GM12878 (cell line): Measurements from ENCODE around the gene FOSB. TPM values are rescaled to one million over a fixed set of nuclear protein-coding genes. Genes with fewer than 3 reads are reported as not detected.

Experiments used
- ATAC-seq: fragments of 200-7000 bp; cut with Tn5 transposase; 3 replicates; pipeline ENCODE4 v1.9.1; 2020; ENCODE audit warnings: mild to moderate bottlenecking, moderate library complexity
- BruUV-seq: library from RNA; stranded (reverse); fragments of 400-500 nt; replicated peaks from 2 replicates; lab custom pipeline; 2021; lab: Mats Ljungman, UMichigan
- CTCF ChIA-PET: fragments of 300-600 bp; sonication (Branson Sonifier 250); formaldehyde crosslinking; extraction: SDS; loops from one replicate; lab custom pipeline; 2021; ENCODE audit warnings: inconsistent platforms; lab: Yijun Ruan, JAX
- POLR2A ChIA-PET: fragments of 350-600 bp; formaldehyde crosslinking; extraction: SDS; loops from one replicate; lab custom pipeline; 2021; ENCODE audit warnings: inconsistent platforms; lab: Charles Lee
- RAD21 ChIA-PET: fragments of 300-600 bp; sonication (Branson Sonifier 250); formaldehyde crosslinking; loops from one replicate; lab custom pipeline; 2023; ENCODE audit warnings: antibody characterized with exemption; ENCODE audit not compliant: unreplicated experiment; lab: Charles Lee
- SMC1A ChIA-PET: fragments of 300-600 bp; sonication (Branson Sonifier 250); formaldehyde crosslinking; loops from one replicate; lab custom pipeline; 2023; ENCODE audit not compliant: unreplicated experiment, uncharacterized antibody; lab: Charles Lee
- DNase-seq: peaks from one replicate; pipeline ENCODE4 v3.0.0-alpha.2; 2011; ENCODE audit warnings: low read depth, low spot score
- FAIRE-seq: peaks from 3 replicates; lab custom pipeline; 2011; peaks lifted over from hg19 to GRCh38; lab: Jason Lieb, UNC
- H2AFZ ChIP-seq: 2 replicates; pipeline ENCODE4 v1.6.0; 2011; ENCODE audit warnings: low read depth, low read length, control low read depth; ENCODE audit not compliant: control insufficient read depth
- H3K27ac ChIP-seq: 2 replicates; pipeline ENCODE4 v1.5.1; 2011; ENCODE audit warnings: control low read depth; ENCODE audit not compliant: control insufficient read depth, insufficient read depth
- H3K27me3 ChIP-seq, 2 experiments: replicated peaks in 1 of 2; 2 replicates each; pipeline versions ENCODE4 v1.6.0 to v1.6.1; 2011; ENCODE audit warnings: low read length in 1 of 2; ENCODE audit not compliant: control insufficient read depth in 2 of 2, insufficient read depth in 2 of 2
- H3K36me3 ChIP-seq, 2 experiments: 2 replicates each; pipeline ENCODE4 v1.5.1; 2011; ENCODE audit warnings: low read length in 1 of 2; ENCODE audit not compliant: control insufficient read depth in 2 of 2, insufficient read depth in 2 of 2
- H3K4me1 ChIP-seq: 2 replicates; pipeline ENCODE4 v1.6.1; 2011; ENCODE audit warnings: mild to moderate bottlenecking, low read length, moderate library complexity, mixed read lengths; ENCODE audit not compliant: control insufficient read depth, insufficient read depth
- H3K4me2 ChIP-seq: 2 replicates; pipeline ENCODE4 v1.6.0; 2011; ENCODE audit warnings: control low read depth; ENCODE audit not compliant: control insufficient read depth, insufficient read depth
- H3K4me3 ChIP-seq: fragments of 200-600 bp; sonication (generic); 2 replicates; pipeline ENCODE4 v1.5.1; 2016
- H3K79me2 ChIP-seq: 2 replicates; pipeline ENCODE4 v1.6.0; 2011; ENCODE audit warnings: low read length; ENCODE audit not compliant: control insufficient read depth, insufficient read depth
- H3K9ac ChIP-seq: 2 replicates; pipeline ENCODE4 v1.8.0; 2011; ENCODE audit warnings: low read length, control low read depth, mixed read lengths; ENCODE audit not compliant: control insufficient read depth, insufficient read depth
- H3K9me3 ChIP-seq: replicated peaks from 3 replicates; pipeline ENCODE4 v1.5.1; 2011; ENCODE audit warnings: mild to moderate bottlenecking, low read length; ENCODE audit not compliant: control insufficient read depth, insufficient read depth
- H4K20me1 ChIP-seq: 2 replicates; pipeline ENCODE4 v1.6.0; 2011; ENCODE audit not compliant: control insufficient read depth, insufficient read depth
- FOXM1 ChIP-seq: IDR thresholded peaks from 2 replicates; pipeline ENCODE4 v1.6.1; 2012; ENCODE audit warnings: low read depth, mild to moderate bottlenecking, inconsistent platforms, low read length, moderate library complexity
- HDAC2 ChIP-seq: fragments of 200-600 bp; sonication (generic); IDR thresholded peaks from 2 replicates; pipeline ENCODE4 v1.6.1; 2017
- NRF1 ChIP-seq: conservative IDR thresholded peaks from 2 replicates; pipeline ENCODE4 v1.6.1; 2011; ENCODE audit warnings: mild to moderate bottlenecking, low read depth, low read length, improper control_type of control experiment
- PAX5 ChIP-seq: IDR thresholded peaks from 2 replicates; pipeline ENCODE4 v1.6.1; 2011; ENCODE audit warnings: low read depth, low read length, borderline replicate concordance
- POU2F2 ChIP-seq: IDR thresholded peaks from 3 replicates; pipeline ENCODE4 v1.6.1; 2011; ENCODE audit warnings: low read depth, mild to moderate bottlenecking, low read length, borderline replicate concordance
- RAD51 ChIP-seq: fragments of 450-650 bp; IDR thresholded peaks from 2 replicates; pipeline ENCODE4 v1.6.1; 2016; ENCODE audit warnings: moderate library complexity, mild to moderate bottlenecking, inconsistent platforms
- SIN3A ChIP-seq: IDR thresholded peaks from 2 replicates; pipeline ENCODE4 v1.6.1; 2012; ENCODE audit warnings: low read depth, low read length, improper control_type of control experiment
- YY1 ChIP-seq: IDR thresholded peaks from 2 replicates; pipeline ENCODE4 v1.6.1; 2011; ENCODE audit warnings: low read depth, mild to moderate bottlenecking, low read length
- WGBS: methylation state at CpG from one replicate; pipeline ENCODE4 v1.1.6; 2016; ENCODE audit warnings: low lambda C conversion rate; ENCODE audit not compliant: insufficient replicate concordance, insufficient coverage; ENCODE audit errors: missing lambda C conversion rate; 5-methylcytosine and 5-hydroxymethylcytosine counted together
- in situ Hi-C: fragments of 300-500 bp; cut with MboI; formaldehyde crosslinking; loops from 9 replicates; pipeline ENCODE4 v1.14.3; 2018; ENCODE audit warnings: mixed read lengths
- intact Hi-C: fragments of 100-400 bp; cut with micrococcal nuclease; formaldehyde crosslinking; loops from one replicate; pipeline ENCODE4 v1.14.2; 2022; ENCODE audit not compliant: unreplicated experiment
- polyA plus RNA-seq, 11 experiments: library from polyadenylated mRNA; depleted of rRNA in 4 of 11; unstranded in 6 of 11; stranded (reverse) in 5 of 11; fragments of >200 nt; fragmentation: Nextera tagmentation in 4 of 11; fragmentation: Illumina TruSeq in 1 of 11; extraction: Ambion mirVana in 4 of 11; extraction: Trizol in 1 of 11; gene quantifications; 1 replicate in 1 of 11; 2 replicates in 10 of 11; pipeline versions ENCODE4 v1.2.1 to v1.2.3, GENCODE V29; 2011 to 2016; ENCODE audit warnings: inconsistent platforms in 2 of 11, missing spikeins in 2 of 11, low read depth in 1 of 11
- total RNA-seq, 4 experiments: library from RNA; depleted of rRNA in 3 of 4; stranded (reverse); fragments of >200 nt in 3 of 4; fragmentation: Illumina TruSeq in 1 of 4; extraction: Trizol in 1 of 4; gene quantifications; 2 replicates each; pipeline versions ENCODE4 v1.2.1 to v1.2.3, GENCODE V29; 2013 to 2021
- TF ChIP-seq, protein P1 (sequence below): fragments of 450-650 bp; IDR thresholded peaks from 2 replicates; pipeline ENCODE4 v1.6.1; 2017; ENCODE audit warnings: borderline replicate concordance
- TF ChIP-seq, protein P2 (sequence below): IDR thresholded peaks from 2 replicates; pipeline ENCODE4 v1.6.1; 2011; ENCODE audit warnings: low read depth, mild to moderate bottlenecking, low read length, moderate library complexity, borderline replicate concordance; ENCODE audit errors: extremely low read depth
- TF ChIP-seq, protein P3 (sequence below): fragments of 450-650 bp; IDR thresholded peaks from 2 replicates; pipeline ENCODE4 v1.6.1; 2016; ENCODE audit warnings: mild to moderate bottlenecking, moderate library complexity, borderline replicate concordance
- TF ChIP-seq, protein P4 (sequence below): IDR thresholded peaks from 2 replicates; pipeline ENCODE4 v1.6.1; 2012; ENCODE audit warnings: mild to moderate bottlenecking, low read depth, low read length
- TF ChIP-seq, protein P5 (sequence below): fragments of 450-650 bp; conservative IDR thresholded peaks from 2 replicates; pipeline ENCODE4 v1.6.1; 2017; ENCODE audit warnings: mild to moderate bottlenecking, moderate library complexity

The FOSB gene
- total and polyA plus RNA-seq, 10 of the 15 experiments (the other 5 are each of a cell fraction or from before 2014, with no cell fraction given), result 0.06 to 0.56 (median 0.26) TPM

DNA sequence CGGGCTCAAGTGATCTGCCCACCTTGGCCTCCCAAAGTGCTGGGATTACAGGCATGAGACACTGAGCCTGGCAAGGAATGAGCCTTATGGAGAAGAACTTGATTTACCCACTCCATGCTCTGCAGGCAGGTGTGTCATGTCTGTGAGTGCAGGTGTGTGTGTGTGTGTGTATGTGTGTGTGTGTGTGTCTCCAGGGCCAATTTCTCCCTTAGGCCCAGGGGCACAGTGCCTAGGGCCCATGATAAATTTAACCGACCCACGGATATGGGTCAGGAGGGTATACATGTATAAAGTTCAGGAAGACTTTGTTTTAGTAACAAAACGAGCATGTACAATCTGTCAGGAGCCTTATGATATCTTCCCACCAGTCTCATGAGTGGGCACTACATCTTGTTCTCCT, 4.6 kb upstream of the FOSB start:
- no TSS peak for BruUV-seq
- Histone ChIP-seq H4K20me1 (peaks cover 3% of the 10 kb centered on the region; the same call in 1 of the 2 replicates), H3K4me3 (no peak overlapping the region), H3K27me3 (no peaks in the 10 kb centered on the region), H3K27ac (no peak overlapping the region), H3K79me2 (no peaks in the 10 kb centered on the region), H3K4me1 (peaks cover 3% of the 10 kb centered on the region), H3K4me2 (no peak overlapping the region), H2AFZ (no peak overlapping the region), H3K36me3 (no peaks in the 10 kb centered on the region), H3K9ac (no peak overlapping the region), H3K9me3 (no peaks in the 10 kb centered on the region)
- ChIA-PET CTCF (interaction anchor here (0.7 kb wide), 1 partner anchor 16 kb away, joined by 3 read pairs; no protein-coding TSS in a partner anchor), POLR2A (no interaction called here), RAD21 (no interaction called here), SMC1A (no interaction called here)
- FAIRE-seq (no peak), ATAC-seq (no peak), DNase-seq (no peak)
- WGBS, result 56% methylated on average over 4 of the region's 4 CpGs
- intact Hi-C loops, result no loop called here
- in situ Hi-C loops, result loop anchor here (25.0 kb wide), 1 partner anchor 1701 kb away; the partner anchor contains the start of gene SMG9
- TF ChIP-seq, protein P1, sequence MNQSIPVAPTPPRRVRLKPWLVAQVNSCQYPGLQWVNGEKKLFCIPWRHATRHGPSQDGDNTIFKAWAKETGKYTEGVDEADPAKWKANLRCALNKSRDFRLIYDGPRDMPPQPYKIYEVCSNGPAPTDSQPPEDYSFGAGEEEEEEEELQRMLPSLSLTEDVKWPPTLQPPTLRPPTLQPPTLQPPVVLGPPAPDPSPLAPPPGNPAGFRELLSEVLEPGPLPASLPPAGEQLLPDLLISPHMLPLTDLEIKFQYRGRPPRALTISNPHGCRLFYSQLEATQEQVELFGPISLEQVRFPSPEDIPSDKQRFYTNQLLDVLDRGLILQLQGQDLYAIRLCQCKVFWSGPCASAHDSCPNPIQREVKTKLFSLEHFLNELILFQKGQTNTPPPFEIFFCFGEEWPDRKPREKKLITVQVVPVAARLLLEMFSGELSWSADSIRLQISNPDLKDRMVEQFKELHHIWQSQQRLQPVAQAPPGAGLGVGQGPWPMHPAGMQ, result no peak
- TF ChIP-seq, protein P2, sequence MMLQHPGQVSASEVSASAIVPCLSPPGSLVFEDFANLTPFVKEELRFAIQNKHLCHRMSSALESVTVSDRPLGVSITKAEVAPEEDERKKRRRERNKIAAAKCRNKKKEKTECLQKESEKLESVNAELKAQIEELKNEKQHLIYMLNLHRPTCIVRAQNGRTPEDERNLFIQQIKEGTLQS, result no peak
- TF ChIP-seq NRF1 (no peak), RAD51 (no peak), SIN3A (no peak), HDAC2 (no peak), FOXM1 (no peak), PAX5 (no peak), YY1 (no peak), POU2F2 (no peak)
- TF ChIP-seq, protein P3, sequence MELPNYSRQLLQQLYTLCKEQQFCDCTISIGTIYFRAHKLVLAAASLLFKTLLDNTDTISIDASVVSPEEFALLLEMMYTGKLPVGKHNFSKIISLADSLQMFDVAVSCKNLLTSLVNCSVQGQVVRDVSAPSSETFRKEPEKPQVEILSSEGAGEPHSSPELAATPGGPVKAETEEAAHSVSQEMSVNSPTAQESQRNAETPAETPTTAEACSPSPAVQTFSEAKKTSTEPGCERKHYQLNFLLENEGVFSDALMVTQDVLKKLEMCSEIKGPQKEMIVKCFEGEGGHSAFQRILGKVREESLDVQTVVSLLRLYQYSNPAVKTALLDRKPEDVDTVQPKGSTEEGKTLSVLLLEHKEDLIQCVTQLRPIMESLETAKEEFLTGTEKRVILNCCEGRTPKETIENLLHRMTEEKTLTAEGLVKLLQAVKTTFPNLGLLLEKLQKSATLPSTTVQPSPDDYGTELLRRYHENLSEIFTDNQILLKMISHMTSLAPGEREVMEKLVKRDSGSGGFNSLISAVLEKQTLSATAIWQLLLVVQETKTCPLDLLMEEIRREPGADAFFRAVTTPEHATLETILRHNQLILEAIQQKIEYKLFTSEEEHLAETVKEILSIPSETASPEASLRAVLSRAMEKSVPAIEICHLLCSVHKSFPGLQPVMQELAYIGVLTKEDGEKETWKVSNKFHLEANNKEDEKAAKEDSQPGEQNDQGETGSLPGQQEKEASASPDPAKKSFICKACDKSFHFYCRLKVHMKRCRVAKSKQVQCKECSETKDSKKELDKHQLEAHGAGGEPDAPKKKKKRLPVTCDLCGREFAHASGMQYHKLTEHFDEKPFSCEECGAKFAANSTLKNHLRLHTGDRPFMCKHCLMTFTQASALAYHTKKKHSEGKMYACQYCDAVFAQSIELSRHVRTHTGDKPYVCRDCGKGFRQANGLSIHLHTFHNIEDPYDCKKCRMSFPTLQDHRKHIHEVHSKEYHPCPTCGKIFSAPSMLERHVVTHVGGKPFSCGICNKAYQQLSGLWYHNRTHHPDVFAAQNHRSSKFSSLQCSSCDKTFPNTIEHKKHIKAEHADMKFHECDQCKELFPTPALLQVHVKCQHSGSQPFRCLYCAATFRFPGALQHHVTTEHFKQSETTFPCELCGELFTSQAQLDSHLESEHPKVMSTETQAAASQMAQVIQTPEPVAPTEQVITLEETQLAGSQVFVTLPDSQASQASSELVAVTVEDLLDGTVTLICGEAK, result no peak
- TF ChIP-seq, protein P4, sequence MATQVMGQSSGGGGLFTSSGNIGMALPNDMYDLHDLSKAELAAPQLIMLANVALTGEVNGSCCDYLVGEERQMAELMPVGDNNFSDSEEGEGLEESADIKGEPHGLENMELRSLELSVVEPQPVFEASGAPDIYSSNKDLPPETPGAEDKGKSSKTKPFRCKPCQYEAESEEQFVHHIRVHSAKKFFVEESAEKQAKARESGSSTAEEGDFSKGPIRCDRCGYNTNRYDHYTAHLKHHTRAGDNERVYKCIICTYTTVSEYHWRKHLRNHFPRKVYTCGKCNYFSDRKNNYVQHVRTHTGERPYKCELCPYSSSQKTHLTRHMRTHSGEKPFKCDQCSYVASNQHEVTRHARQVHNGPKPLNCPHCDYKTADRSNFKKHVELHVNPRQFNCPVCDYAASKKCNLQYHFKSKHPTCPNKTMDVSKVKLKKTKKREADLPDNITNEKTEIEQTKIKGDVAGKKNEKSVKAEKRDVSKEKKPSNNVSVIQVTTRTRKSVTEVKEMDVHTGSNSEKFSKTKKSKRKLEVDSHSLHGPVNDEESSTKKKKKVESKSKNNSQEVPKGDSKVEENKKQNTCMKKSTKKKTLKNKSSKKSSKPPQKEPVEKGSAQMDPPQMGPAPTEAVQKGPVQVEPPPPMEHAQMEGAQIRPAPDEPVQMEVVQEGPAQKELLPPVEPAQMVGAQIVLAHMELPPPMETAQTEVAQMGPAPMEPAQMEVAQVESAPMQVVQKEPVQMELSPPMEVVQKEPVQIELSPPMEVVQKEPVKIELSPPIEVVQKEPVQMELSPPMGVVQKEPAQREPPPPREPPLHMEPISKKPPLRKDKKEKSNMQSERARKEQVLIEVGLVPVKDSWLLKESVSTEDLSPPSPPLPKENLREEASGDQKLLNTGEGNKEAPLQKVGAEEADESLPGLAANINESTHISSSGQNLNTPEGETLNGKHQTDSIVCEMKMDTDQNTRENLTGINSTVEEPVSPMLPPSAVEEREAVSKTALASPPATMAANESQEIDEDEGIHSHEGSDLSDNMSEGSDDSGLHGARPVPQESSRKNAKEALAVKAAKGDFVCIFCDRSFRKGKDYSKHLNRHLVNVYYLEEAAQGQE, result no peak
- TF ChIP-seq, protein P5, sequence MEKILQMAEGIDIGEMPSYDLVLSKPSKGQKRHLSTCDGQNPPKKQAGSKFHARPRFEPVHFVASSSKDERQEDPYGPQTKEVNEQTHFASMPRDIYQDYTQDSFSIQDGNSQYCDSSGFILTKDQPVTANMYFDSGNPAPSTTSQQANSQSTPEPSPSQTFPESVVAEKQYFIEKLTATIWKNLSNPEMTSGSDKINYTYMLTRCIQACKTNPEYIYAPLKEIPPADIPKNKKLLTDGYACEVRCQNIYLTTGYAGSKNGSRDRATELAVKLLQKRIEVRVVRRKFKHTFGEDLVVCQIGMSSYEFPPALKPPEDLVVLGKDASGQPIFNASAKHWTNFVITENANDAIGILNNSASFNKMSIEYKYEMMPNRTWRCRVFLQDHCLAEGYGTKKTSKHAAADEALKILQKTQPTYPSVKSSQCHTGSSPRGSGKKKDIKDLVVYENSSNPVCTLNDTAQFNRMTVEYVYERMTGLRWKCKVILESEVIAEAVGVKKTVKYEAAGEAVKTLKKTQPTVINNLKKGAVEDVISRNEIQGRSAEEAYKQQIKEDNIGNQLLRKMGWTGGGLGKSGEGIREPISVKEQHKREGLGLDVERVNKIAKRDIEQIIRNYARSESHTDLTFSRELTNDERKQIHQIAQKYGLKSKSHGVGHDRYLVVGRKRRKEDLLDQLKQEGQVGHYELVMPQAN, result no peak
